ENCODE data around the gene ZNF354C. TPM values are rescaled to one million over a fixed set of nuclear protein-coding genes. Genes with fewer than 3 reads are reported as not detected.
A peak's percentile ranks its signal among the peaks of the same experiment; 100 is the strongest.
"Not testable (repeated sequence)": the region's sequence is repeated elsewhere in the genome, so short reads cannot be mapped to it uniquely, and the experiment has no call there.

Gene ZNF354C
- polyA plus RNA-seq (ENCODE audit: insufficient read length in 3 of 3): 10 to 100 TPM; 16.8 to 20.0 (median 18.2) TPM

DNA sequence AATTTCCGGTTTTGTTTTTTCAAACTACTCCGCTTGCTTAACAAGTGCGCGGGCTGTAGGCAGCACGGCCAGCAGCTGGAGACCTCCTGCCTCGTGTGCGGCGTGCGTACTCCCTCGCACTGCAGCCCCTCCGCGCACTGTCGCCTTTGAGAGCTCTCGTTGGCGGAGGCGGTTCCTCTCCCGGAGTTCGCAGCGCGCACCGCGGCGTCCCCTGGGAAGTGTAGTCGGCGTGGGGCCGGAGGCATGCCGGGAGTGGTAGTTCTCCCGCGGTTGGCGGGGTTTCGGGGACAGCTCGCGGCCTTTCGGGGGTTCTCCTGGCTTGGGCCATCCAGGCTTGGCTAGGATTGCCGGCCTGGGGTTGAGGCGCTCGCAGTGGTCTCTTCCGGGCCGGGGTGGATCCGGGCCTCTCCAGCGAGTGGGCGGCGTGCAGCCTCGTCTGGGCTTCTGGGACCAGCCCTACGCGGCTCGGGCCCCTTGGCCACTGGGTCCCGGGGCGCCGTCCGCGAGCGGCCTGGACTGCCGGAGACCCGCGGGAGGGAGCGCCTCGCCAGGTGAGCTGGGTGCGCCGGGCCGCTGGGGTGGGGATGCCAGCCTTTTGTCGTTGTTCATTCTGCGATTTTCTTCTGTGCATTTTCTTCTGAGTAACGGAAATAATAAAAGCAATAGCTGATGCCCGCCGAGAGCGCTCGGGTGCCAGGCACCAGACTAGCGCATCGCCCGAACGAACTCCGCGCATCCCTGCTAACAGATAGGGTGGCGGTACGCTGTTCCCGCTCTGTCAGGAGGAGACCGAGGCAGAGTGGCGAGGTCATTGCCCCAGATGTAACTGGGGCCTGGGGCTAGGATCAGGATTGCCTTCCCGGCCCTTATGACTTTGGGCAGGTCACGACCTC is at the start of gene ZNF354C:
ZNF354C (plus strand) TSS at position 258 of the 893 bp plus-strand sequence. CDS start 1,696 bp downstream, outside the sequence.
- DNase-seq (ENCODE audit: low read depth in 3 of 3, low spot score in 2 of 3): peak; percentile 78 to 84 (median 81)

DNA sequence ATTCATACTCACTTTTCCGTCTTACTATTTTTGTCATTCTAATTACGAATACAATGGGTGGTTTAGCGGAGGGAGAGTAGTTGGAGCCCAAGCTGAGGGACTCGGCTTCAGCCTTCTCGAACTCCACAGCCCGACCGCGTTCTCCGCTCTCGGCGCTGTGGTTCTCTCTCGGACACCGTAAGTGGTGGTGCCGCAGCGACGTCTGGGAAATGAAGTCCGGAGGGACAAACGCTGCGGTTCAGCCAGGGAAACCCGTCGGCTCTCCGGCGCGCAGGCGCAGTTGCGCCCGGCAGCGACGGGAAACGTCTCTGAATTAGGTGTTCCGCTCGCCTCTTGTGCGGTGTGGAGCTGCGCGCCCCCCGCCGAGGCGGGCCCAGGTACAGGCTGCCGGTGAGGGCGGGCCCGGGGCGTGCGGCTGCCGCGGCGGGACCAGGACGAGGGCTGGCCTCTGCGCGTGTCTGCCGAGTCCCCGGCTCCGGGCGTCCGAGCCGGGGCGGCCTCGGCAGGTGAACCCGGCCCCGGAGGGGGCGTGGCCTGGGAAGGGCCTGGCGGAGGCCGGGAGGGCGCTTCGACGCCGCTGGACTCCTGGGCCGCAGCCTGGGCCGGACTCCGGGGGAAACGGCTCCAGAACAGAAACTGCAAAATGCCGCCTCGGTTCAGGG is 36.5 kb upstream of the ZNF354C start, which contains the start of gene ZNF879:
ZNF879 (plus strand) TSS at position 277 of the 662 bp plus-strand sequence. CDS start 1,201 bp downstream, outside the sequence.
- DNase-seq (ENCODE audit: low read depth in 3 of 3, low spot score in 2 of 3): peak; percentile 93 to 95 (median 93)

DNA sequence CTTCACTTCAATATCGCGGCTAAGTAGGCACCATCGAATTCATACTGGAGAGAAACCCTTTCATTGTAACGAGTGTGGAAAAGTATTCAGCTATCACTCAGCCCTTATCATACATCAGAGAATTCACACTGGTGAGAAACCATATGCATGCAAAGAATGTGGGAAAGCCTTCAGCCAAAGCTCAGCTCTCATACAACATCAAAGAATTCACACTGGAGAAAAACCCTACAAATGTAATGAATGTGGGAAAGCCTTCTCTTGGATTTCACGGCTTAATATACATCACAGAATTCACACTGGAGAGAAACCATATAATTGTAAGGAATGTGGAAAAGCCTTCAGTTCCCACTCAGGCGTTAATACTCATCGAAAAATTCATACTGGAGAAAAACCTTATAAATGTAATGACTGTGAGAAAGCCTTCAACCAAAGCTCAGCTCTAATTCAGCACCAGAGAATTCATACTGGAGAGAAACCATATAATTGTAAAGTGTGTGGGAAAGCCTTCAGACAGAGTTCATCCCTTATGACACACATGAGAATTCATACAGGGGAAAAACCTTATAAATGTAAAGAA is 27.1 kb upstream of the ZNF354C start:
- DNase-seq (ENCODE audit: low read depth in 3 of 3, low spot score in 2 of 3): no peak

DNA sequence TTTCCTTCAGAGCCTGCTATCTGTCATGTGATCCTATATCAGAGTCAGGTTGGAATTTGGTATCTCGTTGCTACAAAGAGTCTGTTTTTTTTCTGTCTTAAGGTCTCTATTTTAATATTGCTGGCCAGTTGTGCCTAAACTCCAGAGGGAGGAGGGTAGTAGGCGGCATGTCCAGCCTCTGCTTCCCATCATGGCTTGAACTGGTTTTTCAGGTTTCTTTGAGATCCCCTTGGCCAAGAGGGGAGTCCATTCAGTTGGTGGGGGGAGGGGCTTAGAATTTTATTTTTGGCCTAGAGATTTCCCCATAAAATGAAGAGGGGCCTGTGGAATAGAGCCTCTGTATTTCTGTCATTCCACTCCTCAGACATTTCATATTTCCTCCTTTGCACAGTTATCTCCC is 15.4 kb upstream of the ZNF354C start:
- no peak for DNase-seq (ENCODE audit: low read depth in 3 of 3, low spot score in 2 of 3)

GRCh38 chr5:179051784-179052183 is 8.4 kb upstream of the ZNF354C start:
- DNase-seq (ENCODE audit: low read depth in 3 of 3, low spot score in 2 of 3): no peak

DNA sequence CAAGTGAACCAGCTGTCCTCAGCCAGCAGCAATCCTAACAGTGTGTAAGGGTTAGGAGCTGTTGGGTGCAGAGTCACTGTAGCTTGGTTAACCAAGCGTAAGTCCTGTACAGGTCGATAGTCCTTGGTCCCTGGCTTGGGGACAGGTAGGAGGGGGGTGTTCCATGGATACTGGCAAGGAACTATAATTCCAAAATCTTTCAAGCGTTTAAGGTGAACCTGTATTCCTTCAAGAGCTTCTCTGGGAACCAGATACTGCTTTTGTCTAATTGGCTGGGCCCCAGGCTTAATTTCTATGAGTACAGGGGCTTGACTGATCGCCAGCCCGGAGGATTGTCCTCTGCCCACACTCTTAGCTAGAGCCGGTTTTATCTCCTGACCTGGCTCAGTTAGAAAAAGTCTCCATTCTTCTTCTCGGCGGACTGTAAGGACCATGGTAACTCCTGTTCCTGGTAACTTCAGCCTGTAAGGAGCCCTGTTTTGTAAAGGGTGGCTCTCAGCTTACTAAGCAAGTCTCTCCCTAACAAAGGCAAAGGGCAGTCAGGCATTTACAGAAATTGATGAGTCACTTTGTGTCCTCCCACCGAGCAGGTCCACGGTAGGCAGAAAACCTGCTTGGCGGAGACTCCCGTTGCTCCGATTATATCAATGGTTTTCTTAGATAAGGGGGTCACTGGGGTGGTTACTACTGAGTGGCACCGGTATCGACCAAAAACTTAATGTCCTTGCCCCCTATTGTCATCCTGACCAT is 6.0 kb upstream of the ZNF354C start:
- no peak for DNase-seq (ENCODE audit: low read depth in 3 of 3, low spot score in 2 of 3)

DNA sequence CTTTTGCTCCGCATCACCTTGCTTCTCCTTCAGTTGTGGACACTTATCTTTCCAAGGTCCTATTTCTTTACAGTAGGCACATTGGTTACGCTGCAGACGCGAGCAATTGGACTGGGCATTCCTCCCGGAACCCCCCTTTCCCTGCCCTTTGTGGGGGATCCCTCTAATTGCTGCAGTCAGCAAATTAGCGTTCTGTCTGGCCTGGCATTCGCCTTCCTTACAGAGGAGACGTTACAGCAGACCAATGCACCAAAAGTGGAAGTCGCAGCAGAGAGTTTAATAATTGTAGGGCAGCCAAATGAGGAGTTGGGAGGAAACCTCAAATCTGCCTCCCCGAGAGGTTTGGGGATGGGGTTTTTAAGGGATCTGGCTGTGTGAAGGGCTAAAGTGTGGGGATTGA is 5.3 kb upstream of the ZNF354C start:
- DNase-seq (ENCODE audit: low read depth in 3 of 3, low spot score in 2 of 3): no peak

DNA sequence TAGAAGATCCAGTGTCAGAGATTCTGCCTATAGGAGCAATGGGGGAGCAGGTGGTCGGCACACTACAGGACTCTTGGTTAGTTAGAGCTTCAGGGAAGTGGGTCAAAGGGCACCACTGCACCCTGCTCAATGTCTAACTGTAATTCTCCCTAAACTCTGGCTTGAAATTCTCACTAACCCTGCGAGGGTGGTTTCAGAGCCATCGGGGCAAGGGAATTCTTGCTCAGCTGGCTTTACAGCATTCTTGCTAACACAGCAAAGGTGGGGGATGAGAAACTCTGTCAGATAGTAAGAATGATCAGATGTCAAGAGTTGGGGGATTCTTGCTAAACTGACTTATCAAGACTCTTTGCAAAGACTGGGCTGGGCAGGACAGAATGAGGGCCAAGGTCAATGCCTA is 4.7 kb upstream of the ZNF354C start:
- DNase-seq (ENCODE audit: low read depth in 3 of 3, low spot score in 2 of 3): no peak

GRCh38 chr5:179055841-179056240 is 4.3 kb upstream of the ZNF354C start:
- no peak for DNase-seq (ENCODE audit: low read depth in 3 of 3, low spot score in 2 of 3)

- DNase-seq (ENCODE audit: low read depth in 3 of 3, low spot score in 2 of 3): no peak
Observed at GRCh38 chr5:179061025-179061424, 852 bp downstream of the ZNF354C start.

GRCh38 chr5:179065703-179066102 is 5.5 kb downstream of the ZNF354C start:
- no peak for DNase-seq (ENCODE audit: low read depth in 3 of 3, low spot score in 2 of 3)

- no peak for DNase-seq (ENCODE audit: low read depth in 3 of 3, low spot score in 2 of 3)
Observed at GRCh38 chr5:179079165-179079987, 19.2 kb downstream of the ZNF354C start.

- no peak for DNase-seq (ENCODE audit: low read depth in 3 of 3, low spot score in 2 of 3)
Observed at GRCh38 chr5:179080724-179081123, 20.6 kb downstream of the ZNF354C start.

- DNase-seq (ENCODE audit: low read depth in 3 of 3, low spot score in 2 of 3): no peak
Observed at GRCh38 chr5:179089502-179089901, 29.3 kb downstream of the ZNF354C start.

DNA sequence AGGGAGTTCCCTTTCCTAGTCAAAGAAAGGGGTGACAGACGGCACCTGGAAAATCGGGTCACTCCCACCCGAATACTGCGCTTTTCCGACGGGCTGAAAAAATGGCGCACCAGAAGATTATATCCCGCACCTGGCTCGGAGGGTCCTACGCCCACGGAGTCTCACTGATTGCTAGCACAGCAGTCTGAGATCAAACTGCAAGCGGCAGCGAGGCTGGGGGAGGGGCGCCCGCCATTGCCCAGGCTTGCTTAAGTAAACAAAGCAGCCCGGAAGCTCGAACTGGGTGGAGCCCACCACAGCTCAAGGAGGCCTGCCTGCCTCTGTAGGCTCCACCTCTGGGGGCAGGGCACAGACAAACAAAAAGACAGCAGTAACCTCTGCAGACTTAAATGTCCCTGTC is 41.1 kb downstream of the ZNF354C start:
- DNase-seq (ENCODE audit: low read depth in 3 of 3, low spot score in 2 of 3): not testable (repeated sequence)

GRCh38 chr5:179110528-179110927 is 50.4 kb downstream of the ZNF354C start:
- no peak for DNase-seq (ENCODE audit: low read depth in 3 of 3, low spot score in 2 of 3)

- DNase-seq (ENCODE audit: low read depth in 3 of 3, low spot score in 2 of 3): no peak
Observed at GRCh38 chr5:179111267-179112207, 51.4 kb downstream of the ZNF354C start.

DNA sequence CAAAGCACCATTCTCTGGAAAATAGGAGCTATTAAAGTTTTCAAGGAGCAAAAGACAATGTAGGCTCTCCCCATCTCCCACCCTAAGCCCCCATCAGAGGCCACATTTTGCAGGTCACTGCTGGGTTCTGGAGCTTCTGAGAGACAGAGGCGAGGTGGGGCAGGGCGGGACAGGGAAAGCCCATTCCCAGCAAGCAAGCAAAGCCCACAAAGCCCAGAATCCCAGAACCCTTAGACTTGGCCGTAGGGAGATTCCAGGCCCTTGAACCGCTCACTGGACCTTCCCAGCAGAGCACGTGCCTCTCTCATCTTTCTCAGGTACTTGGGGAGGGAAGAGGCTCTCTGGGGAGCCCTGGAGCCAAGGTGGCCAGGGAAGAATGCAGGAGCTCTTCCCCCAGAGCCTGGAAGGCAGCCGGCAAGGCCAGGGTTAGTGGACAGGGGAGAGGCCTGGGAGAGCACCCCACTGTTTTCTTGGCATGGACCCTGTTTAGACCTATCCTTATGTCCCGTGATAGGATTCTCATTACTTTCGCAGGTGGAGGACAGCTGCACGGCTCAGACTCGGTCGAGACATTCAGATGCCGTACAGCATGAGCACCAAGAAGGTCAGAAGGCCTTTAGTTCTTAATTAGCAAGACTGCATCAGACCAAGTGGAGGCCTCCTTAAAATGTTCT is 52.4 kb downstream of the ZNF354C start:
- no peak for DNase-seq (ENCODE audit: low read depth in 3 of 3, low spot score in 2 of 3)

Data from right renal cortex interstitium (tissue), 3 donors.